Fibroblast of mammary gland (primary cell): ENCODE results near the gene GALT.

ENCODE experiments used
- DNase-seq: peaks from one replicate; pipeline ENCODE4 v3.0.0-alpha.2; 2010; ENCODE audit warnings: low read depth
- H3K4me3 ChIP-seq: 2 replicates; pipeline ENCODE4 v1.5.1; 2011; ENCODE audit warnings: low read depth, mild to moderate bottlenecking, low read length, moderate library complexity; ENCODE audit not compliant: control insufficient read depth
- TF ChIP-seq, protein P1 (sequence below): conservative IDR thresholded peaks from 2 replicates; pipeline ENCODE4 v1.5.1; 2011; ENCODE audit warnings: low read depth, low read length, inconsistent platforms; ENCODE audit not compliant: control insufficient read depth, insufficient read depth

Gene GALT

DNA sequence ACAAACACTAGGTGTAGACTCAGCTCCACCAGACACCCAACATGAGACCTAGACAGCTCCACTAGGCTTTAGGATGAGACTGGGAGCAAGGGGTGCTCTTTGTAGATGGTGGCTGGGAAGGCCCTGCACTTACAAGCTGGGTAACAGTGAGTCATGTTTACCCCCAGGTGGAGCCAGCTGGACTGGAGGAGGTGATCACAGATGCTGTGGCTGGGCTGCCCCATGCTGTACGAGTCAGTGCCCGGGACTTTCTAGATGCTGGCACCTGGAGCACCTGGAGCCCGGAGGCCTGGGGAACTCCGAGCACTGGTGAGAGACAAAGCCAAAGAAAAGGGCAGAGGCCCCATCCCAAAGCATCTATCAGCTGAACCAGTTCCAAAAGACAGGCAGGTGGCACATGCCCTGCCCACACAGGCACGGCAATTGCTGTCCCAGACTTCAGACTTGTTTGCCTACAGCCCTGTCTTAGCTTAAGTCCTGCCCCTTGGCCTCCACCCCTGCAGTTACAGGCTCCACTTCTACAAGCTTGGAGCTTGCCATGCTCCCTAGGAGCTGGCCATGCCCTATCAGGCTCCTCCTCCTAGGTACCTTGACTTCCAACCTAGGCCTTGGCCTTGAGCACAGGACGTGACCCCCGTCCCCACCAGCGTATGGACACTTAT, 13.2 kb downstream of the GALT start:
- TF ChIP-seq, protein P1, sequence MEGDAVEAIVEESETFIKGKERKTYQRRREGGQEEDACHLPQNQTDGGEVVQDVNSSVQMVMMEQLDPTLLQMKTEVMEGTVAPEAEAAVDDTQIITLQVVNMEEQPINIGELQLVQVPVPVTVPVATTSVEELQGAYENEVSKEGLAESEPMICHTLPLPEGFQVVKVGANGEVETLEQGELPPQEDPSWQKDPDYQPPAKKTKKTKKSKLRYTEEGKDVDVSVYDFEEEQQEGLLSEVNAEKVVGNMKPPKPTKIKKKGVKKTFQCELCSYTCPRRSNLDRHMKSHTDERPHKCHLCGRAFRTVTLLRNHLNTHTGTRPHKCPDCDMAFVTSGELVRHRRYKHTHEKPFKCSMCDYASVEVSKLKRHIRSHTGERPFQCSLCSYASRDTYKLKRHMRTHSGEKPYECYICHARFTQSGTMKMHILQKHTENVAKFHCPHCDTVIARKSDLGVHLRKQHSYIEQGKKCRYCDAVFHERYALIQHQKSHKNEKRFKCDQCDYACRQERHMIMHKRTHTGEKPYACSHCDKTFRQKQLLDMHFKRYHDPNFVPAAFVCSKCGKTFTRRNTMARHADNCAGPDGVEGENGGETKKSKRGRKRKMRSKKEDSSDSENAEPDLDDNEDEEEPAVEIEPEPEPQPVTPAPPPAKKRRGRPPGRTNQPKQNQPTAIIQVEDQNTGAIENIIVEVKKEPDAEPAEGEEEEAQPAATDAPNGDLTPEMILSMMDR: no peak
- H3K4me3 ChIP-seq: no peak overlapping the region
- no peak for DNase-seq

DNA sequence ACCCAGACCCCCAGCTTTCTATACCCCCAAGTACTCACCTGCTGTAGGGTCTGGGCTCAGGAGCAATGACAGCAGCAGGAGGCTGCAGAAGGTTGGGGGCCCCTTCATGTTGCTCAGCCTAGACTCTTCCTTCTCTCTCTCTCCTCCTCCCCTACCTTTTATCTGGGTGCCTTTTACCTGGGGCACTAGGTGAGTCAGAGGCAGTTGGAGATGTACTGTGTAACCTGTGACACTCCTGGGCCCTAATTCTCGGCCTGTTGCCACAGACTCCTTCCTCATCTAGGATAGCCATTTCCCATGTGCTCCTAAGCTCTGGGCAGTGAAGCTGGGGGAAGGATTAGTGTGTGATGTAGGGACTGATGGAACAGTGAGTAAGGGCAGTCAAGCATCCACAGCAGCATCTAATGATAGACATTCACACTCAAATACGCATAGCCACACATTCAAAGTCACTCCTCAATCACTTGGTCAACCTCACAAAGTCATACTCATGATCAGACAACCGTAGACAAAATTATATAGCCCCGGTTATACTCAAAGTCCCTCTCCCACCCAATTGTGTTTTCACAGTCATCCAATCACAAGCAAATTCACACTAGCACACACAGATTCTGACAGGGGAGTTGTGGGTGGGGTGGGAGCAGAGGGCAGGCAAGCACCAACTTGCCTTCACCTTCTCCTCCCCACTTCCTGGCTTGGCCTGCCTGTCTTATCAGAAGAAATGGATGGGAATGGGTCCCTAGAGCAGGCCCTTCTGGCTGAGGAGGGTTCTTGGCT, 16.2 kb downstream of the GALT start, which contains the start of gene CCL27:
CCL27 (minus strand) TSS at position 132 of the 777 bp plus-strand sequence; CDS start at position 108, 24 bp downstream.
- no peak for DNase-seq
- H3K4me3 ChIP-seq: no peak within 1 kb of the TSS
- TF ChIP-seq, protein P1: no peak

DNA sequence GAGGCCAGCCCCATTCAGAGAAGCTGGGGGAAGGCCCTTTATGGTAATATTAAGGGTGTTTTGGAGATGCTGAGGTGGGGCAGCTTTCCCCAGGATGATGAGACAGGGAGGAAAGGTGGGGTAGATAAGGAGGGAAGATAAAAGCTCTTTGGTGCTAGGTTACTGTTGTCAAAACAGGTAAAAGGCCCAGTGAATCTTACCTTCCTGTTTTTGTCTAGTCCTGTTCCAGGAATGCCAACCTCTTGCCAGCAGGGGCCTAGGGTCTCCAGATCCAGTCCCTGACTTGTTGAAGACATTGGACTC, 16.8 kb downstream of the GALT start:
- TF ChIP-seq, protein P1: no peak
- no peak for DNase-seq
- no peak overlapping the region for H3K4me3 ChIP-seq

DNA sequence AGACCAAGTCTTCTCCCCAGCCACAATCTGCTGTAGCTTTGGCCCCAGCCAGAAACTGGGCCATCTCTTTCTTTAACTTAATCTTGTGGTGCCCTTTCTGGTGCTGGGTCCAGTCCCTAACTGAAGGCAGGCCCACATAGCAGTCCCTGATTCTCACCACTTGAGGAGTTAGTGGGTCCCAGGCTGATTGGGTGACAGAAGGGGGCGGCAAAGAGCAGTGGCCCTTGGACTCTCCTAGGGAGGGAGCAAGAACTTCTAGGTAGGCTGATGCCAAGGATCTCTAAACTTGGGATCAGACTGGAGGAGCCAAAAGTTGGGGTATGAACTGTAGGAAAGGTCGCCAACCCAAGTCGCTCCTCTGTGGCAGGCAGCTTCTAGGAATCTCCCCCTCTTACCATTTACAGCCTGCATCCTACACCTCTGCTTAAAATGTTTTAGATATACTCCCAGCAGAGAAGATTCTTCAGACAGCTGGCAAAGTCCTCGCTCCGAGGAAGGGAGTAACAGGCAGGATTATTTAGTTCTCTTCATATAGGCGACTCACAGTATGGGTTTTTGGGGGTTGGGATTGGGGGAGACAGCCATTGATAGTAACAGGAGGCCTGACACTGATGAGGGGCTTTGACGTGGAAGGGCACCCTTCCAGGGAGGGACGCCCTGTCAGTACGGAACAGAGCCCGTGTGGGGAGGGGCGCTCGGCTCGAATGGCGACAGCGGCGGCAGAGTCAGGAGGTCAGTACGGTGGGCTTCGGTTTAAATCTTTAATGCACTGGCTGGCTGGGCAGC, 18.0 kb downstream of the GALT start:
- peak; percentile 81 for DNase-seq
- TF ChIP-seq, protein P1: peak; percentile 97
- peak overlapping the region; percentile 64 for H3K4me3 ChIP-seq

DNA sequence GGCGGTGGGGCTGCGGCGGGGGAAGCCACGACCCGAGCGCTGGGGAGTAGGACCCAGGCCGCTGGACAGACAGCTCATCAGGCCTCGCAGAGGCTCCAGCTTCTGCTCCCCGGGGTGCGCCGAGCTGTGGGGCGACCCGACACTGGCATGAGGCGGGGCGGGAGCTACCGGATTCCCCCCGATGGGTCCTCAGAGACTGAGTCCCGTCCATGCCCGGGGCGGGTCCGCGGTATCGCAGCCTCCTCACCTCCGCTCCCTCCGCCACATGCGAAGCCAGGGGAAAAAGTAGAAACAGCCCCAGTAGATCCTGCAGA, 18.5 kb downstream of the GALT start:
- TF ChIP-seq, protein P1: no peak
- no peak for DNase-seq
- H3K4me3 ChIP-seq: peak overlapping the region; percentile 64

DNA sequence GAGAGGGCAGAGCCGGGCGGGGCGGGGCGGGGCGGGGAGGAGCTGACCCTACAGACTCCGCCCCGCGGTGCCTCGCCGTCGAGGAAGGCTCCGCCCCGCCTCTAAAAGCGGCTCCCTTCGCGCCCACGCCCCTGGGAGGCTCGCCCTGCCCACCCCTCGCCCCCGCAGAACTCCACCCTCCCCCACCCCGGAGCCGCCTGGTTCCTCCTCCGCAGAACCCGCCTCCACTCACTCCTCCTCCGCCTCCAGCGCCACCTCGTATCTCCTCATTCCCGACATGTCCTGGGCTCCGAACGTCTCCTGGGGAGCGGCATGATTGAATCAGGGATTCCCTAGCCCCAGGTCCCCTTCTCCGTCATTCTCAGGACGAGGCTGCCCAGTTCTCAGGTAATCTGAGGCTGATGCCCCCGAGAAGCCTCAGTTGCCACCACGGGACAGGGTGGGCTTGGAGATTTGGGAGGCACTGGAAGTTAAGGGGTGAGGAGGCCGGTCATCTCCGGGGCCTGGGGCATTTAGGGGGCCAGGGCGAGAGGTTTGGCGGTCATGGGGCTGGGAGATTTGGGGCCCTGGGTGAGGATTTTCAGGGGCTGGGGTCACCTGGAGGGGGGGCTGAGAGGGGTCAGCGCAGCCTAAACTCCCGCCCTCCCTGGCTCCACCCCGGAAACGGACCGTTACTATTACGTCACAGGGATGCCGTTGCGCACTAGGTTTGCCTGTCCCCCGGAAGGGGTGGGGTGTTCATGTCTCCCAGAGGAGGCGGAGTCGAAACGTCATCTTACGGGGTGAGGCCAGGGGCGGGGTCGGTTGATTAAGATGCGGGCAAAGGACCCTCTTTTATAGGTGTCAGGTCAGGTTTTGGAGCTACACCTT, 19.1 kb downstream of the GALT start:
- peak; percentile 95 for DNase-seq
- TF ChIP-seq, protein P1: no peak
- peak overlapping the region; percentile 90 for H3K4me3 ChIP-seq
